ENCODE measurements around the gene NPY.

Gene NPY

DNA sequence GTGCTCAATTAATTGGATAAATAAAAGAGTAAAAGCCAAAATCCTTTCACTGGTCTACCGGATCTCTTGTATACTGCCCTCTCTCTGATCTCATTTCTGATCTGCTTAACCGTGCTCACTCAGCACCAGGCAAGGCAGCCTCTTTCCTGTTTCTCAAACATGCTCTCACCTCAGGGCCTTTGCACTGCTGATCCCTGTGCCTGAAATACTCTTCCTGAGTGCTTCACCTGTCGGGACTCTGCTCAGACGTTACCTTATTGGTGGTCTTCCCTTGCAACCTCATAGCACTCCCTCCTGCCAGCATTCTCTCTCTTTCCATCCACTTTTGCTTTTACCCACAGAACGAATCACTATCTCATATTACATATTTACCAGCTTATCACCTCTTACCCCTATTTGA, 55.6 kb downstream of the NPY start:
- Histone ChIP-seq H3K4me3 (ENCODE audit: low read depth, low read length) (no peak overlapping the region), H3K9me3 (ENCODE audit: control insufficient read depth, insufficient read depth, low read depth, low read length) (no peaks in the 10 kb centered on the region), H3K27me3 (ENCODE audit: control insufficient read depth, insufficient read depth, low read length) (peaks cover 23% of the 10 kb centered on the region), H3K27ac (ENCODE audit: low read depth, low read length) (no peak overlapping the region), H3K36me3 (ENCODE audit: control insufficient read depth, insufficient read depth, low read length) (no peaks in the 10 kb centered on the region), H3K9ac (ENCODE audit: low read length) (no peak overlapping the region), H3K4me1 (ENCODE audit: control insufficient read depth, insufficient read depth, low read length) (peaks cover 38% of the 10 kb centered on the region)

DNA sequence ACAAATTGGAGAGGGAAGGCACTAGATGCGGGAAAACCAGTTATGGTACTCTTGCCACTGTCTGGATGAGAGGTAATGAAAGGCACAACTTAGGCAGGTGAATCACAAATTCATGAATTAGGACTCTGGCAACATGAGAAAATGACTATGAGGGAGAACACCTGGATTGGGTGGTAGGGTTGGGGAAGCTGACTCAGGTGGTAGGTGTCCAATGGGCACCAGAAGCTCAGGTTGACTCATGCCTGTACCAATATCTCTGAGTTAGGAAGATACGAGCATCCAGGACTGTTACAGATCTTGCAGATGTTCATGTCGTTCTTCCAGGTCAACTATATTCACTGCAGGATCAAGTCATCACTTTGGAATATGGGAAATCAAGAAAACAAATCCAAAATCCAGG, 56.7 kb downstream of the NPY start:
- Histone ChIP-seq H3K36me3 (ENCODE audit: control insufficient read depth, insufficient read depth, low read length) (no peaks in the 10 kb centered on the region), H3K4me1 (ENCODE audit: control insufficient read depth, insufficient read depth, low read length) (peaks cover 38% of the 10 kb centered on the region), H3K27me3 (ENCODE audit: control insufficient read depth, insufficient read depth, low read length) (peaks cover 21% of the 10 kb centered on the region), H3K4me3 (ENCODE audit: low read depth, low read length) (no peak overlapping the region), H3K27ac (ENCODE audit: low read depth, low read length) (no peak overlapping the region), H3K9me3 (ENCODE audit: control insufficient read depth, insufficient read depth, low read depth, low read length) (no peaks in the 10 kb centered on the region), H3K9ac (ENCODE audit: low read length) (no peak overlapping the region)
